GM12801 (cell line): Measurements from ENCODE around the gene TMEM135.

Experiments used
- TF ChIP-seq, protein P1 (sequence below): IDR thresholded peaks from one replicate; pipeline ENCODE4 v1.5.1; 2011; ENCODE audit warnings: control low read depth; ENCODE audit not compliant: insufficient read length; ENCODE audit errors: extremely low read depth

The TMEM135 gene

GRCh38 chr11:87304412-87304811 is 266.7 kb downstream of the TMEM135 start:
- TF ChIP-seq, protein P1, sequence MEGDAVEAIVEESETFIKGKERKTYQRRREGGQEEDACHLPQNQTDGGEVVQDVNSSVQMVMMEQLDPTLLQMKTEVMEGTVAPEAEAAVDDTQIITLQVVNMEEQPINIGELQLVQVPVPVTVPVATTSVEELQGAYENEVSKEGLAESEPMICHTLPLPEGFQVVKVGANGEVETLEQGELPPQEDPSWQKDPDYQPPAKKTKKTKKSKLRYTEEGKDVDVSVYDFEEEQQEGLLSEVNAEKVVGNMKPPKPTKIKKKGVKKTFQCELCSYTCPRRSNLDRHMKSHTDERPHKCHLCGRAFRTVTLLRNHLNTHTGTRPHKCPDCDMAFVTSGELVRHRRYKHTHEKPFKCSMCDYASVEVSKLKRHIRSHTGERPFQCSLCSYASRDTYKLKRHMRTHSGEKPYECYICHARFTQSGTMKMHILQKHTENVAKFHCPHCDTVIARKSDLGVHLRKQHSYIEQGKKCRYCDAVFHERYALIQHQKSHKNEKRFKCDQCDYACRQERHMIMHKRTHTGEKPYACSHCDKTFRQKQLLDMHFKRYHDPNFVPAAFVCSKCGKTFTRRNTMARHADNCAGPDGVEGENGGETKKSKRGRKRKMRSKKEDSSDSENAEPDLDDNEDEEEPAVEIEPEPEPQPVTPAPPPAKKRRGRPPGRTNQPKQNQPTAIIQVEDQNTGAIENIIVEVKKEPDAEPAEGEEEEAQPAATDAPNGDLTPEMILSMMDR = no peak

DNA sequence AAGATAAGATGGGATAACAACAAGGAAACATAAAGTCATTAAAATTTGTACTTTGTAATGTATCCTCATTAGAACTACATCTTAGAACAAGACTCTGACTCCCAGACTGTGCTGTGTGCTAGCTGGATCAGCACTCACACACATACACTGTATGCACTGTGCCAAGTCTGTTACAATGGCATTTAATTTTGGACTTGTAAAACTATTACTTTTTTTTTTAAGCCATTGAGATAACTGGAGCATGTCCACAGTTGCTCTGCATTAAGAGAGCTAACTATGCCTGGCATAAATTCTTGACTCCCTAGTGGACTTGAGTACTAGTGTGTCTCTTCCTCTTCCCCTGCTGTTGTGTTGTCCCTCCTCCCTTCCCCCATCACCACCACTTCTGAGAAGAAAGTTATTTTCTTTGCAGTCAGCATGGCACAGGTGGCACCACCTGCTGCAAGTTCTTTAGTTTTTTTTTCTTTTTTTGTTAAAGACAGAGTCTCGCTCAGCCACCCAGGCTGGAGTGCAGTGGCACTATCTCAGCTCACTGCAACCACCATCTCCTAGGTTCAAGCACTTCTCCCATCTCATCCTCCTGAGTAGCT is 268.6 kb downstream of the TMEM135 start:
- TF ChIP-seq, protein P1 = no peak

DNA sequence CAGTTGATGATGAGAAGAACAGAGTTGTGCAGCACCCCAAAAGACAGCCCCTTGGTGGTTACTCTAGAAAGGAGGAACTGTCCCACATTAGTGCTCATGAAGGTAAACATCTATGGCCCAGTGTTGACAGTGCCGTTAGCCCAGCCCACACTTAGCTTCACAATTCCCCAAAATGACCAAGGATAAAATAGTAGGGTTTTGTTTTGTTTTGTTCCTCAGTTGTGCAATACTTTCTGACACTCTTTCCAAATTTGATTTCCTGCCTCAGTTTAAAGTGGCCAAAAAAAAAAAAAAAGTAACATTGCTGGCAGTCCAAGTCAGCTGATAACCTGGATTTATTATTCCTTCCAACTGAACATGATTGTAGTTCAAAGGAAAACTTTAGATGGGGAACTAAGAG is 269.4 kb downstream of the TMEM135 start:
- TF ChIP-seq, protein P1 = no peak

DNA sequence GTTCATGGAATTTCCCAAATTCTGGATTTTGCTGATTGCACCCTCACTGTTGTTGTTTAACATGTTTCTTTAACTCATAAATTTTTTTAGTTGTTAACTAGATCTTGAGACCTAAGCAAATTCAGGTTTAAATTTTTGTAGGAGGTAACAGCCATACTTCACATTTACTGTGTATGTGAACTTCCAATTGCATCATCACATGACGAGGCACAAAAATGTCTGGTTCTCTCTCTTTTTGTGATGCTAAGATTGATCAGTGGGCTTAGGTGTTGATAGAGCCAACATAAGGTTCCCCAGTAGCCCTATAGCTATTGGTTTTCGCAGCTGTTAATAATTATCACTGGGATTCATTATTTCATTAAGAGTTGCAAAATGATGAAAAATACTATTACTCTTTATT is 277.5 kb downstream of the TMEM135 start:
- TF ChIP-seq, protein P1 = no peak

DNA sequence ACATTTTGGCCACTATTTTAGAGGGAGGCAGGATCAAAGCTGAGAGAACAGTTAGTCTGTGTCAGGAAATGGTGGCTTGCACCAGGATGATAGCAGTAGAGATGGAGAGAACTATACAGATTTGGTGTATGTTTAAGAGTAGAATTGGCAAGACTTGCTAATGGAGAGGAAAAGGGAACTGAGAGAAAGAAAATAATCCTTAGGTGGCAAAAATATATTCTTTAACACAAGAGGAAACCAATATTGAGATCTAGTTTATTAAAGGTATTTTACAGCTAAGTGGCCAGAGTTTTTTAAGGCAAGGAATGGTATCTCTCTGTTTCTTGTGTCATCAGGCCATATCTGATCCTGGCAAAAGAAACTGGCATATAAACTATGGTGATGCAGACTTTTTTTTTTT is 278.8 kb downstream of the TMEM135 start:
- TF ChIP-seq, protein P1 = no peak

DNA sequence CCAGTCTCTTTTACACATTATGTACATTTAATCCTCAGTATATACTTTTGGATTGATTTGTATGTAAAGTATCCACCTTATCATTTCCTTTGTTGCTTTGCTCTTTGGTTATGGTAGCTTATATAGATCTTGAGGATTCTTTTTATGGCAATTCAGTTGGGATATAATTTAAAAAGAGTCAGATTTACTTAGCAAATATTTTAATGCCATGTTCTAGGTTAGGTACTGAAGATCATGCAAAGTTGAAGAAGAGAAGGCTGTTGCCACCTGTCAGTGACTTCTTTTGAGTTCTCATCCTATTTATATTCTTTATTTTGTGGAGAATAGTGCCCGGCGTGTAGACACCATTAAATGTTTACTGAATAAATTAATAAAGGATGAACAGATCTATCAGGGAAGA is 279.7 kb downstream of the TMEM135 start:
- TF ChIP-seq, protein P1 = no peak

DNA sequence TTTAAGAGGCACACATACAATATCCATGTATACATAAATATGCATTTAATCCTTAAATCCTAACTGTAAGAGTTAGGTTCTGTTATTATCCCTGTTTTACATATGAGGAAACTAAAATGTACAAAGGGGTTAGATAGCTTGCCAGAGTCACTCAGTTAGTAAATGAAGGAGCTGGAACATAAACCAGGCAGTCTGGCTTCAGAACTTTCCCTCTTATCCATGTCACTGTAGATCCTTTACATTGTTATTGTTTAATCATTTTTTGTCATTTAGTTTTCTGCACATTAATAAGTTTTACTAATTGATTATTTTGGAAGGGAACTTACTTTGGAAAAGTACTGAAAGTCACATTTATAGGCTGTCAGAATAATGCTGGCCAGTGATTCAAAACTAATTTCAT is 282.4 kb downstream of the TMEM135 start:
- TF ChIP-seq, protein P1 = no peak
